ENCODE results near the gene NELL2. TPM values are rescaled to one million over a fixed set of nuclear protein-coding genes. Genes with fewer than 3 reads are reported as not detected.
A peak's percentile ranks its signal among the peaks of the same experiment; 100 is the strongest.

The NELL2 gene
- total and polyA plus RNA-seq, 10 of the 15 experiments (the other 5 are each of a cell fraction or from before 2014, with no cell fraction given): 0.27 to 2.3 (median 0.76) TPM

DNA sequence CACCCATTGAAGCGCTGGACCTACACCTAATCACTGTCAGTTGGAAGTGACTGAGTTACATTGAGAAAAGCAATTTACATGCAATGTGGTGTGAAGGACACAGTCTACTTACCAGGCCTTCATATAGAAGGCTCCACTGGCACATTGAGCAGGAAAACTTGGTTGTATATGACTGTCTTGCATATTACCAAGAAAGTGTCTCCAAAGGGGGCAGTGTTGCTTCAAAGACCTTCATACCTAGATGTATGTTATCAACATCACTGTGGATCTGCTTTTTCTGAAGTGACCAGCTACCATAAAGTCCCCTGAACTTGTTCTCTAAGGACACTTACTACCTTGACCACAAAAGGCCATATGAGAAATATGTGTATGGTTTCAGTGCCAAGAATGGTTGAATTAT is 64.1 kb downstream of the NELL2 start:
- Histone ChIP-seq H3K4me3 (no peak overlapping the region), H3K27ac (ENCODE audit: control insufficient read depth, insufficient read depth) (no peak overlapping the region), H3K36me3 (ENCODE audit: control insufficient read depth in 2 of 2, insufficient read depth in 2 of 2, low read length in 1 of 2) (no peaks in the 10 kb centered on the region), H2AFZ (ENCODE audit: control insufficient read depth, low read depth, low read length) (no peak overlapping the region), H4K20me1 (ENCODE audit: control insufficient read depth, insufficient read depth) (no peaks in the 10 kb centered on the region), H3K9me3 (replicated peaks; ENCODE audit: control insufficient read depth, insufficient read depth, low read length) (no peaks in the 10 kb centered on the region), H3K4me1 (ENCODE audit: control insufficient read depth, insufficient read depth, low read length) (no peaks in the 10 kb centered on the region), H3K9ac (ENCODE audit: control insufficient read depth, insufficient read depth, low read length) (no peak overlapping the region), H3K27me3 (replicated peaks in 1 of 2; ENCODE audit: control insufficient read depth in 2 of 2, insufficient read depth in 2 of 2, low read length in 1 of 2) (no peaks in the 10 kb centered on the region), H3K4me2 (ENCODE audit: control insufficient read depth, insufficient read depth) (no peak overlapping the region), H3K79me2 (ENCODE audit: control insufficient read depth, insufficient read depth, low read length) (no peaks in the 10 kb centered on the region)
- ChIA-PET POLR2A (no interaction called here), SMC1A (ENCODE audit: uncharacterized antibody, unreplicated experiment) (interaction anchor here (0.7 to 2.7 kb wide), 5 partner anchors 35 to 119 kb away, joined by 3 to 10 read pairs (median 6); no protein-coding TSS in a partner anchor), CTCF (interaction anchor here (0.6 to 2.6 kb wide), 14 partner anchors 16 to 856 kb away, joined by 3 to 29 read pairs (median 3); no protein-coding TSS in a partner anchor), RAD21 (ENCODE audit: unreplicated experiment) (interaction anchor here (1.0 to 1.7 kb wide), 3 partner anchors 111 to 119 kb away, joined by 3 to 8 read pairs (median 3); no protein-coding TSS in a partner anchor)
- TF ChIP-seq SMC3 (IDR thresholded peaks at IDR 0.05; ENCODE audit: borderline replicate concordance, low read length) (peak; percentile 37; the same call in 1 of the 2 replicates), RAD21 (IDR thresholded peaks at IDR 0.05; ENCODE audit: insufficient read depth, low read depth, low read length) (peak; percentile 58), HDGF (IDR thresholded peaks at IDR 0.05) (no peak)
- TF ChIP-seq, protein P1, sequence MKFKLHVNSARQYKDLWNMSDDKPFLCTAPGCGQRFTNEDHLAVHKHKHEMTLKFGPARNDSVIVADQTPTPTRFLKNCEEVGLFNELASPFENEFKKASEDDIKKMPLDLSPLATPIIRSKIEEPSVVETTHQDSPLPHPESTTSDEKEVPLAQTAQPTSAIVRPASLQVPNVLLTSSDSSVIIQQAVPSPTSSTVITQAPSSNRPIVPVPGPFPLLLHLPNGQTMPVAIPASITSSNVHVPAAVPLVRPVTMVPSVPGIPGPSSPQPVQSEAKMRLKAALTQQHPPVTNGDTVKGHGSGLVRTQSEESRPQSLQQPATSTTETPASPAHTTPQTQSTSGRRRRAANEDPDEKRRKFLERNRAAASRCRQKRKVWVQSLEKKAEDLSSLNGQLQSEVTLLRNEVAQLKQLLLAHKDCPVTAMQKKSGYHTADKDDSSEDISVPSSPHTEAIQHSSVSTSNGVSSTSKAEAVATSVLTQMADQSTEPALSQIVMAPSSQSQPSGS (IDR thresholded peaks at IDR 0.05; ENCODE audit: low read length): no peak
- TF ChIP-seq, protein P2, sequence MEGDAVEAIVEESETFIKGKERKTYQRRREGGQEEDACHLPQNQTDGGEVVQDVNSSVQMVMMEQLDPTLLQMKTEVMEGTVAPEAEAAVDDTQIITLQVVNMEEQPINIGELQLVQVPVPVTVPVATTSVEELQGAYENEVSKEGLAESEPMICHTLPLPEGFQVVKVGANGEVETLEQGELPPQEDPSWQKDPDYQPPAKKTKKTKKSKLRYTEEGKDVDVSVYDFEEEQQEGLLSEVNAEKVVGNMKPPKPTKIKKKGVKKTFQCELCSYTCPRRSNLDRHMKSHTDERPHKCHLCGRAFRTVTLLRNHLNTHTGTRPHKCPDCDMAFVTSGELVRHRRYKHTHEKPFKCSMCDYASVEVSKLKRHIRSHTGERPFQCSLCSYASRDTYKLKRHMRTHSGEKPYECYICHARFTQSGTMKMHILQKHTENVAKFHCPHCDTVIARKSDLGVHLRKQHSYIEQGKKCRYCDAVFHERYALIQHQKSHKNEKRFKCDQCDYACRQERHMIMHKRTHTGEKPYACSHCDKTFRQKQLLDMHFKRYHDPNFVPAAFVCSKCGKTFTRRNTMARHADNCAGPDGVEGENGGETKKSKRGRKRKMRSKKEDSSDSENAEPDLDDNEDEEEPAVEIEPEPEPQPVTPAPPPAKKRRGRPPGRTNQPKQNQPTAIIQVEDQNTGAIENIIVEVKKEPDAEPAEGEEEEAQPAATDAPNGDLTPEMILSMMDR (IDR thresholded peaks at IDR 0.05 in 2 of 3, conservative IDR thresholded peaks at IDR 0.05 in 1 of 3; ENCODE audit: control insufficient read depth in 2 of 3, extremely low read depth in 1 of 3, insufficient read depth in 1 of 3, low read depth in 3 of 3, low read length in 3 of 3): peak in 2 of 3 experiments; percentile 36 to 37; a peak in 3 of 6 replicates
- WGBS (ENCODE audit: insufficient coverage, insufficient replicate concordance, low lambda C conversion rate, missing lambda C conversion rate): 37% methylated on average over 1 of the region's 1 CpG
- intact Hi-C loops (cut with micrococcal nuclease; ENCODE audit: unreplicated experiment): loop anchor here (1.0 kb wide), 1 partner anchor 40 kb away; no protein-coding TSS in a partner anchor
- no peak for DNase-seq (ENCODE audit: low read depth, low spot score)
- no TSS peak for BruUV-seq (replicated peaks)
- FAIRE-seq: peak; percentile 18
- ATAC-seq: peak; percentile 74
- in situ Hi-C loops (cut with MboI): no loop called here
